Measurements from ENCODE around the gene UROC1. TPM values are rescaled to one million over a fixed set of nuclear protein-coding genes. Genes with fewer than 3 reads are reported as not detected.

Gene UROC1
- total RNA-seq, 4 donors from 2014 or later: not detected

DNA sequence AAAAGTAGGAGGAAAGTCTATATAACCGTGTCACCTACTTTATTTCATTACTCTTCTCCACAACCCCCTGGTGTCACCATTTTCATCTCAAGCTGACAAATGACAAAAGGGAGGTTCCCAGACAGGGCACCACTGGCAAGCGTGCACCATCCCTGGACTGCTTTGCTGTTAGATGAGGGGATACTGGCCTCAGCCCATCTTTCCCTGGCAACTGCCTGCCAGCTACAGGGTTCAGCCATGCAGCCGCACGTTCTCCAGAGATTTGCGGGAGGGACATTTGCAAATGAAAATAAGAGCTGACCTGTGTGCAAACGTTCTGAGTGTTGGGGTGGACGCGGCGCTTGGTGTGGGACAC, 660 bp downstream of the UROC1 start:
- WGBS, 2 donors: 62 to 80% methylated on average over 6 to 7 of the region's 9 CpGs
- Histone ChIP-seq H3K36me3 (no peaks in the 10 kb centered on the region), H3K4me1 (peaks cover 0 to 17% (median 0%) of the 10 kb centered on the region in 3 donors), H3K27ac (no peak overlapping the region), H3K4me3 (no peak overlapping the region), H3K27me3 (peaks cover 0 to 26% (median 0%) of the 10 kb centered on the region in 4 donors), H3K9me3 (no peaks in the 10 kb centered on the region)
- intact Hi-C loops (cut with DNase I): no loop called here
- no peak for TF ChIP-seq POLR2A (IDR thresholded peaks at IDR 0.05)
- TF ChIP-seq, protein P1, sequence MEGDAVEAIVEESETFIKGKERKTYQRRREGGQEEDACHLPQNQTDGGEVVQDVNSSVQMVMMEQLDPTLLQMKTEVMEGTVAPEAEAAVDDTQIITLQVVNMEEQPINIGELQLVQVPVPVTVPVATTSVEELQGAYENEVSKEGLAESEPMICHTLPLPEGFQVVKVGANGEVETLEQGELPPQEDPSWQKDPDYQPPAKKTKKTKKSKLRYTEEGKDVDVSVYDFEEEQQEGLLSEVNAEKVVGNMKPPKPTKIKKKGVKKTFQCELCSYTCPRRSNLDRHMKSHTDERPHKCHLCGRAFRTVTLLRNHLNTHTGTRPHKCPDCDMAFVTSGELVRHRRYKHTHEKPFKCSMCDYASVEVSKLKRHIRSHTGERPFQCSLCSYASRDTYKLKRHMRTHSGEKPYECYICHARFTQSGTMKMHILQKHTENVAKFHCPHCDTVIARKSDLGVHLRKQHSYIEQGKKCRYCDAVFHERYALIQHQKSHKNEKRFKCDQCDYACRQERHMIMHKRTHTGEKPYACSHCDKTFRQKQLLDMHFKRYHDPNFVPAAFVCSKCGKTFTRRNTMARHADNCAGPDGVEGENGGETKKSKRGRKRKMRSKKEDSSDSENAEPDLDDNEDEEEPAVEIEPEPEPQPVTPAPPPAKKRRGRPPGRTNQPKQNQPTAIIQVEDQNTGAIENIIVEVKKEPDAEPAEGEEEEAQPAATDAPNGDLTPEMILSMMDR (IDR thresholded peaks at IDR 0.05): no peak
- no peak for DNase-seq

DNA sequence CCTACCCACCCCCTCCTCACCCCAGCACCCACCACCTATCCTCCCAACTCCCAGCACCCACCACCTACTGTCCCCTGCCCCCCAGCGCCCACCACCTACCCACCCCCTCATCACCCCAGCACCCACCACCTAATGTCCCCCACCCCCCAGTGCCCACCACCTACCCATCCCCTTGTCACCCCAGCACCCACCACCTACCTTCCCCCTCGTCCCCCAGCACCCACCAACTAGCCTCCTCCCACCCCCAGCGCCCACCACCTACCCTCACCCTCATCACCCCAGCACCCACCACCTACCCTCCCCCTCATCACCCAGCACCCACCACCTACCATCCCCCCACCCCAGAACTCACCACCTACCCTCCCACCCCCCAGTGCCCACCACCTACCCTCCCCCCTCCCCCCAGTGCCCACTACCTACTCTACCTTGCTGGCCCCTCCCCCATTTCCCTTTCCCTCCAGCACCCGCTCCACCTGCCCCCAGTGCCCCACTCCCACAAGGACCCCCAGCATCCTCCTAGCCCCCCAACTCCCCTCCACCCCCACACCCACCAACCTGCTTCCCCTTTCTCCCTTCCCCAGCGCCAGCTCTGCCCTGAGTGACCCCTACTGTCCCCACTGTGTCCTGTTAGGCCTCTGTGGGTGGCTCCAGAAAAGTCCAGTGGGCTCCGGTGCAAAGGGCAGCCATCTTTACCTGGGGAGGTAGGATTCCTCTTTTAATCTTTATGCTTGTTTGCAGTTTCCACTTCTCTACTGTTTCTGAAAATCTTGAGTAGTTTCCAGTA, 1.2 kb downstream of the UROC1 start:
- Histone ChIP-seq H3K27ac (no peak overlapping the region), H3K27me3 (peaks cover 0 to 26% (median 0%) of the 10 kb centered on the region in 4 donors), H3K4me1 (peaks cover 0 to 17% (median 0%) of the 10 kb centered on the region in 3 donors), H3K4me3 (no peak overlapping the region), H3K9me3 (no peaks in the 10 kb centered on the region), H3K36me3 (no peaks in the 10 kb centered on the region)
- TF ChIP-seq, protein P1 (IDR thresholded peaks at IDR 0.05): no peak
- no peak for TF ChIP-seq POLR2A (IDR thresholded peaks at IDR 0.05)
- WGBS, 2 donors: 57 to 83% methylated on average over 1 of the region's 6 CpGs
- intact Hi-C loops (cut with DNase I): no loop called here
- no peak for DNase-seq

GRCh38 chr3:126515066-126515706, 2.4 kb downstream of the UROC1 start:
- Histone ChIP-seq H3K4me1 (peaks cover 0 to 21% (median 1%) of the 10 kb centered on the region in 3 donors), H3K36me3 (no peaks in the 10 kb centered on the region), H3K27me3 (peaks cover 0 to 23% (median 0%) of the 10 kb centered on the region in 4 donors), H3K27ac (no peak overlapping the region), H3K9me3 (no peaks in the 10 kb centered on the region), H3K4me3 (no peak overlapping the region)
- no peak for DNase-seq
- TF ChIP-seq, protein P1 (IDR thresholded peaks at IDR 0.05): no peak
- no peak for TF ChIP-seq POLR2A (IDR thresholded peaks at IDR 0.05)
- WGBS, 2 donors: 71 to 92% methylated on average over 1 to 5 of the region's 8 CpGs
- intact Hi-C loops (cut with DNase I): no loop called here

DNA sequence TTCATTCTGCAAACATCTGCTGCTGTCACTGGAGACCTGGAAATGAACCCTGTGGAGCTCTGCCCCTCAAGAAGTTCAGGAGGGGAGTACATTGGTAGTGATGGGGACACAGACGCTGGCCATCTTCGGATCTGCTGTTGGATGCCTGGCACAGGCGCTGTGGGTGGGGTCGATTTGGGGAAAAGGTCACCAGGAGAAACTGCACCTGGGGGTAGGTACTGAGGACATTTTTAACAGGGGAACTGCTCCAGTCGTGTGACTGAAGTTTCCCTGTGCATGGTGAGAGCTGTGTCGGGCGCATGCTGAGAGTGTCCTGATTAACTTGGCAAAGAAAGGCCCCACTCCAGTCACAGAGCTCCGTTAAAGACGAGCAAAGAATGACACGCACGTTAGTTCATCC, 3.4 kb downstream of the UROC1 start:
- Histone ChIP-seq H3K36me3 (no peaks in the 10 kb centered on the region), H3K4me1 (peaks cover 0 to 29% (median 3%) of the 10 kb centered on the region in 3 donors), H3K9me3 (no peaks in the 10 kb centered on the region), H3K27me3 (peaks cover 0 to 17% (median 0%) of the 10 kb centered on the region in 4 donors), H3K27ac (no peak overlapping the region), H3K4me3 (no peak overlapping the region)
- WGBS, 2 donors: 90 to 91% methylated on average over 10 to 11 of the region's 11 CpGs
- DNase-seq: no peak
- TF ChIP-seq POLR2A (IDR thresholded peaks at IDR 0.05): no peak
- TF ChIP-seq, protein P1 (IDR thresholded peaks at IDR 0.05): no peak
- intact Hi-C loops (cut with DNase I): no loop called here
